Neural crest cell (in vitro differentiated cells): Measurements from ENCODE around the gene GAK. TPM values are rescaled to one million over a fixed set of nuclear protein-coding genes. Genes with fewer than 3 reads are reported as not detected.
A peak's percentile ranks its signal among the peaks of the same experiment; 100 is the strongest.

Experiments used
- DNase-seq: peaks from one replicate; pipeline ENCODE4 v3.0.0; 2021; ENCODE audit warnings: low read depth, mixed read lengths, low spot score
- H3K27ac Mint-ChIP-seq: one replicate; pipeline ENCODE4 v1.8.0; 2021; ENCODE audit warnings: mild to moderate bottlenecking, mixed read lengths; ENCODE audit not compliant: unreplicated experiment
- H3K27me3 Mint-ChIP-seq: 2 replicates; pipeline ENCODE4 v1.8.0; 2021; ENCODE audit warnings: low read depth, mild to moderate bottlenecking, mixed read lengths
- H3K36me3 Mint-ChIP-seq: 2 replicates; pipeline ENCODE4 v1.8.0; 2021; ENCODE audit warnings: low read depth, mild to moderate bottlenecking, mixed read lengths
- H3K4me1 Mint-ChIP-seq: 2 replicates; pipeline ENCODE4 v1.8.0; 2021; ENCODE audit warnings: mixed read lengths
- H3K4me3 Mint-ChIP-seq: one replicate; pipeline ENCODE4 v1.8.0; 2021; ENCODE audit warnings: mild to moderate bottlenecking, mixed read lengths
- H3K9me3 Mint-ChIP-seq: 2 replicates; pipeline ENCODE4 v1.8.0; 2021; ENCODE audit warnings: mixed read lengths
- CTCF ChIP-seq: fragments of 200-600 bp; sonication (generic); conservative IDR thresholded peaks from 2 replicates; pipeline ENCODE4 v1.5.0; 2021; ENCODE audit warnings: antibody characterized with exemption, mild to moderate bottlenecking
- total RNA-seq: library from RNA; stranded (reverse); gene quantifications from 2 replicates; pipeline ENCODE4 v1.2.1, GENCODE V29; 2021

GAK gene
- total RNA-seq, 1 donor from 2014 or later = 87.7 TPM

GRCh38 chr4:917992-918391 lies 14.1 kb downstream of the GAK start:
- no peak overlapping the region for H3K4me3 Mint-ChIP-seq
- no peak overlapping the region for H3K27ac Mint-ChIP-seq
- H3K27me3 Mint-ChIP-seq = no peaks in the 10 kb centered on the region
- DNase-seq = no peak
- H3K4me1 Mint-ChIP-seq = peaks cover 17% of the 10 kb centered on the region
- no peak for TF ChIP-seq CTCF
- no peaks in the 10 kb centered on the region for H3K9me3 Mint-ChIP-seq
- peaks cover 8% of the 10 kb centered on the region for H3K36me3 Mint-ChIP-seq

- H3K9me3 Mint-ChIP-seq = no peaks in the 10 kb centered on the region
- peaks cover 22% of the 10 kb centered on the region for H3K4me1 Mint-ChIP-seq
- no peaks in the 10 kb centered on the region for H3K27me3 Mint-ChIP-seq
- TF ChIP-seq CTCF = no peak
- H3K4me3 Mint-ChIP-seq = no peak overlapping the region
- peaks cover 3% of the 10 kb centered on the region for H3K36me3 Mint-ChIP-seq
- no peak for DNase-seq
- no peak overlapping the region for H3K27ac Mint-ChIP-seq
Observed at GRCh38 chr4:917466-917865, 14.7 kb downstream of the GAK start.

- Mint-ChIP-seq H3K27ac (no peak overlapping the region), H3K36me3 (peaks cover 3% of the 10 kb centered on the region), H3K27me3 (no peaks in the 10 kb centered on the region), H3K9me3 (no peaks in the 10 kb centered on the region), H3K4me3 (no peak overlapping the region), H3K4me1 (peaks cover 24% of the 10 kb centered on the region)
- no peak for TF ChIP-seq CTCF
- DNase-seq = no peak
Observed at GRCh38 chr4:915595-915994, 16.5 kb downstream of the GAK start.

GRCh38 chr4:915041-915474 lies 17.1 kb downstream of the GAK start:
- no peak for DNase-seq
- H3K27ac Mint-ChIP-seq = peak overlapping the region; percentile 1

GRCh38 chr4:914531-914930 lies 17.6 kb downstream of the GAK start:
- Mint-ChIP-seq H3K4me1 (peaks cover 24% of the 10 kb centered on the region), H3K9me3 (no peaks in the 10 kb centered on the region), H3K4me3 (no peak overlapping the region), H3K36me3 (peaks cover 3% of the 10 kb centered on the region), H3K27ac (no peak overlapping the region), H3K27me3 (no peaks in the 10 kb centered on the region)
- no peak for TF ChIP-seq CTCF
- DNase-seq = no peak

More at GRCh38 chr4:915041-915474, 17.1 kb downstream of the GAK start:
- no peaks in the 10 kb centered on the region for H3K9me3 Mint-ChIP-seq
- TF ChIP-seq CTCF = no peak
- peaks cover 24% of the 10 kb centered on the region for H3K4me1 Mint-ChIP-seq
- no peak overlapping the region for H3K4me3 Mint-ChIP-seq
- H3K36me3 Mint-ChIP-seq = peaks cover 3% of the 10 kb centered on the region
- no peaks in the 10 kb centered on the region for H3K27me3 Mint-ChIP-seq

GRCh38 chr4:913280-913618 lies 18.9 kb downstream of the GAK start:
- Mint-ChIP-seq H3K9me3 (no peaks in the 10 kb centered on the region), H3K36me3 (peaks cover 3% of the 10 kb centered on the region), H3K4me1 (peaks cover 24% of the 10 kb centered on the region), H3K4me3 (no peak overlapping the region), H3K27me3 (no peaks in the 10 kb centered on the region), H3K27ac (no peak overlapping the region)
- no peak for DNase-seq
- TF ChIP-seq CTCF = no peak
